Body of pancreas (tissue), 4 donors: ENCODE results near the gene NAA38. TPM values are rescaled to one million over a fixed set of nuclear protein-coding genes. Genes with fewer than 3 reads are reported as not detected.

Experiments
- ATAC-seq: fragments of 150-250 bp; one replicate; pipeline ENCODE4 v1.9.1; 2016
- DNase-seq, 4 donors: peaks; one replicate each; pipeline ENCODE4 v3.0.0-alpha.2; 2019
- H3K27ac ChIP-seq, 4 donors: fragments of 200-600 bp; sonication (generic); 1 replicate in 3 of 4; 2 replicates in 1 of 4; pipeline versions ENCODE4 v1.5.1 to v1.6.1; 2016 to 2019; ENCODE audit warnings: mild to moderate bottlenecking in 1 of 4, mixed read lengths in 1 of 4, moderate library complexity in 1 of 4
- H3K27me3 ChIP-seq, 2 donors: fragments of 200-600 bp; sonication (generic); one replicate each; pipeline ENCODE4 v1.6.0; 2016; ENCODE audit warnings: mild to moderate bottlenecking in 1 of 2
- H3K36me3 ChIP-seq, 2 donors: fragments of 200-600 bp; sonication (generic); replicated peaks in 1 of 2; 2 replicates each; pipeline ENCODE4 v1.5.1; 2016; ENCODE audit warnings: low read depth in 2 of 2; ENCODE audit not compliant: insufficient read depth in 1 of 2
- H3K4me1 ChIP-seq: fragments of 200-600 bp; sonication (generic); one replicate; pipeline ENCODE4 v1.6.0; 2016
- H3K4me3 ChIP-seq, 2 donors: fragments of 200-600 bp; sonication (generic); 1 replicate in 1 of 2; 2 replicates in 1 of 2; pipeline ENCODE4 v1.5.1; 2016 to 2019
- H3K9me3 ChIP-seq, 3 donors: fragments of 200-600 bp; sonication (generic); 1 replicate in 2 of 3; 2 replicates in 1 of 3; pipeline ENCODE4 v1.5.1; 2016
- POLR2A ChIP-seq, 3 donors: fragments of 450-650 bp; IDR thresholded peaks; one replicate each; pipeline ENCODE4 v1.6.1; 2016; ENCODE audit warnings: antibody characterized with exemption in 3 of 3, mild to moderate bottlenecking in 2 of 3
- WGBS, 2 donors: methylation state at CpG; one replicate each; pipeline ENCODE4 v1.1.5; 2017; 5-methylcytosine and 5-hydroxymethylcytosine counted together
- intact Hi-C: fragments of 100-400 bp; cut with DNase I; formaldehyde crosslinking; loops from one replicate; pipeline ENCODE4 v1.15.1; 2023
- total RNA-seq, 2 donors: library from RNA; depleted of rRNA; stranded (reverse); fragments of >200 nt; gene quantifications; one replicate each; pipeline ENCODE4 v1.1.0, GENCODE V29; 2016
- TF ChIP-seq, protein P1 (sequence below), 7 experiments: fragments of 450-650 bp in 4 of 7; fragments of 200-600 bp in 3 of 7; sonication (generic) in 3 of 7; IDR thresholded peaks; one replicate each; pipeline ENCODE4 v1.5.1; 2016 to 2019; ENCODE audit warnings: antibody characterized with exemption in 7 of 7

NAA38 gene
- total RNA-seq, 2 donors from 2014 or later, result 25.7 to 50.1 TPM

DNA sequence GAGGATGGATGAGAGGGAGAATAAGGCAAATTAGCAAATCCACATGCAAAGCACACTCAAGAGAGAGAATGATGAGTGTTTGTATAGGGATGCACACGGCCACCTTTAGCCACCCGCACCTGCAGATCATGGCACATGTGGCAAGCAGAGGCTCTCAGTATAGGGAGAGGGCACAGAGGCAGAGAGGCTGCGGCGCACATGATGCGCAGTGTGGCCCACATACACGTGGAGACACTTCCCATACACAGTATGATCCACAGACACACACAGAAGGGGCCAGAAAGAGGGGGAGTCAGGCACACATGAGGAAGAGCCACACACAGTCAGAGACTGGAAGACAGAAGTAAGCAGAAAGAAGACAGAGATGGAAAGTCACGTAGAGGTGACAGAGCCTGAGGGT is 24.7 kb upstream of the NAA38 start:
- no peak for ATAC-seq
- H3K27ac ChIP-seq, result peak overlapping the region in 2 of 4 donors; percentile 22 to 47
- peaks cover 27% of the 10 kb centered on the region for H3K4me1 ChIP-seq
- WGBS, 2 donors, result 64 to 72% methylated on average over 7 of the region's 7 CpGs
- H3K27me3 ChIP-seq, result no peaks in the 10 kb centered on the region
- TF ChIP-seq POLR2A (IDR thresholded peaks at IDR 0.05), result no peak
- TF ChIP-seq, protein P1, sequence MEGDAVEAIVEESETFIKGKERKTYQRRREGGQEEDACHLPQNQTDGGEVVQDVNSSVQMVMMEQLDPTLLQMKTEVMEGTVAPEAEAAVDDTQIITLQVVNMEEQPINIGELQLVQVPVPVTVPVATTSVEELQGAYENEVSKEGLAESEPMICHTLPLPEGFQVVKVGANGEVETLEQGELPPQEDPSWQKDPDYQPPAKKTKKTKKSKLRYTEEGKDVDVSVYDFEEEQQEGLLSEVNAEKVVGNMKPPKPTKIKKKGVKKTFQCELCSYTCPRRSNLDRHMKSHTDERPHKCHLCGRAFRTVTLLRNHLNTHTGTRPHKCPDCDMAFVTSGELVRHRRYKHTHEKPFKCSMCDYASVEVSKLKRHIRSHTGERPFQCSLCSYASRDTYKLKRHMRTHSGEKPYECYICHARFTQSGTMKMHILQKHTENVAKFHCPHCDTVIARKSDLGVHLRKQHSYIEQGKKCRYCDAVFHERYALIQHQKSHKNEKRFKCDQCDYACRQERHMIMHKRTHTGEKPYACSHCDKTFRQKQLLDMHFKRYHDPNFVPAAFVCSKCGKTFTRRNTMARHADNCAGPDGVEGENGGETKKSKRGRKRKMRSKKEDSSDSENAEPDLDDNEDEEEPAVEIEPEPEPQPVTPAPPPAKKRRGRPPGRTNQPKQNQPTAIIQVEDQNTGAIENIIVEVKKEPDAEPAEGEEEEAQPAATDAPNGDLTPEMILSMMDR (IDR thresholded peaks at IDR 0.05), result no peak
- H3K9me3 ChIP-seq, result no peaks in the 10 kb centered on the region
- peaks cover 0 to 3% of the 10 kb centered on the region in 2 donors for H3K36me3 ChIP-seq
- DNase-seq, result no peak
- no peak overlapping the region for H3K4me3 ChIP-seq
- intact Hi-C loops, result no loop called here

GRCh38 chr17:7881276-7882054 is 24.1 kb upstream of the NAA38 start:
- Histone ChIP-seq H3K4me3 (no peak overlapping the region), H3K27ac (peak overlapping the region in 1 of 4 donors; percentile 47), H3K4me1 (peaks cover 20% of the 10 kb centered on the region), H3K27me3 (no peaks in the 10 kb centered on the region), H3K36me3 (peaks cover 0 to 3% of the 10 kb centered on the region in 2 donors), H3K9me3 (no peaks in the 10 kb centered on the region)
- intact Hi-C loops, result no loop called here
- DNase-seq (peak in 2 of 4 donors; percentile 32 to 35), ATAC-seq (no peak)
- no peak for TF ChIP-seq POLR2A (IDR thresholded peaks at IDR 0.05)
- 46 to 53% methylated on average over 7 of the region's 7 CpGs for WGBS, 2 donors

- DNase-seq (no peak), ATAC-seq (no peak)
- WGBS, 2 donors, result 45 to 46% methylated on average over 3 of the region's 3 CpGs
- no peaks in the 10 kb centered on the region for H3K9me3 ChIP-seq
- no peak overlapping the region for H3K27ac ChIP-seq
- H3K36me3 ChIP-seq, result peaks cover 0 to 3% of the 10 kb centered on the region in 2 donors
- TF ChIP-seq, protein P1 (IDR thresholded peaks at IDR 0.05), result no peak
- TF ChIP-seq POLR2A (IDR thresholded peaks at IDR 0.05), result no peak
- H3K4me3 ChIP-seq, result no peak overlapping the region
- H3K4me1 ChIP-seq, result peaks cover 14% of the 10 kb centered on the region
- intact Hi-C loops, result no loop called here
- H3K27me3 ChIP-seq, result no peaks in the 10 kb centered on the region
Observed at GRCh38 chr17:7880076-7880868, 22.9 kb upstream of the NAA38 start.

GRCh38 chr17:7878234-7878633 is 20.9 kb upstream of the NAA38 start:
- no peaks in the 10 kb centered on the region for H3K9me3 ChIP-seq
- intact Hi-C loops, result no loop called here
- ATAC-seq, result no peak
- no peak overlapping the region for H3K27ac ChIP-seq
- WGBS, 2 donors, result 92 to 94% methylated on average over 7 of the region's 7 CpGs
- H3K27me3 ChIP-seq, result no peaks in the 10 kb centered on the region
- H3K4me1 ChIP-seq, result peaks cover 5% of the 10 kb centered on the region
- no peak for DNase-seq
- H3K4me3 ChIP-seq, result no peak overlapping the region
- H3K36me3 ChIP-seq, result peaks cover 0 to 3% of the 10 kb centered on the region in 2 donors
- no peak for TF ChIP-seq POLR2A (IDR thresholded peaks at IDR 0.05)
- TF ChIP-seq, protein P1 (IDR thresholded peaks at IDR 0.05), result no peak

- ATAC-seq (no peak), DNase-seq (no peak)
- Histone ChIP-seq H3K9me3 (no peaks in the 10 kb centered on the region), H3K4me1 (no peaks in the 10 kb centered on the region), H3K4me3 (no peak overlapping the region), H3K27me3 (no peaks in the 10 kb centered on the region), H3K36me3 (peaks cover 0 to 3% of the 10 kb centered on the region in 2 donors), H3K27ac (no peak overlapping the region)
- WGBS, 2 donors, result 73 to 79% methylated on average over 2 of the region's 2 CpGs
- TF ChIP-seq, protein P1 (IDR thresholded peaks at IDR 0.05), result no peak
- intact Hi-C loops, result no loop called here
Observed at GRCh38 chr17:7875804-7876370, 18.5 kb upstream of the NAA38 start.
